IMR-90 (cell line): ENCODE results near the gene ODAD2. TPM values are rescaled to one million over a fixed set of nuclear protein-coding genes. Genes with fewer than 3 reads are reported as not detected.

Experiments
- ATAC-seq: fragments of 200-7000 bp; cut with Tn5 transposase; 2 replicates; pipeline ENCODE4 v1.9.1; 2020; ENCODE audit warnings: low read depth, mild to moderate bottlenecking, moderate library complexity
- BruUV-seq: library from RNA; stranded (reverse); fragments of 400-500 nt; replicated peaks from 2 replicates; lab custom pipeline; 2021; lab: Mats Ljungman, UMichigan
- CTCF ChIA-PET: fragments of 300-600 bp; formaldehyde crosslinking; extraction: SDS; loops from one replicate; lab custom pipeline; 2021; ENCODE audit warnings: antibody characterized with exemption; lab: Yijun Ruan, JAX
- POLR2A ChIA-PET: fragments of 300-600 bp; sonication (Branson Sonifier 250); formaldehyde crosslinking; loops from one replicate; lab custom pipeline; 2022; ENCODE audit warnings: antibody characterized with exemption; ENCODE audit not compliant: unreplicated experiment; lab: Charles Lee
- DNase-seq: peaks from one replicate; pipeline ENCODE4 v3.0.0; 2013
- H2AFZ ChIP-seq: replicated peaks from 2 replicates; pipeline ENCODE3; 2013; ENCODE audit warnings: low read length, mild to moderate bottlenecking; ENCODE audit not compliant: poor library complexity
- H2AK5ac ChIP-seq: 2 replicates; pipeline ENCODE4 v1.6.1; 2013; ENCODE audit warnings: low read depth, low read length, inconsistent platforms
- H2AK9ac ChIP-seq: replicated peaks from 2 replicates; pipeline ENCODE3; 2013; ENCODE audit warnings: mild to moderate bottlenecking, low read depth, low read length, moderate library complexity; ENCODE audit not compliant: poor library complexity
- H2BK120ac ChIP-seq: 2 replicates; pipeline ENCODE4 v1.6.1; 2013; ENCODE audit warnings: low read depth, low read length, inconsistent platforms
- H2BK15ac ChIP-seq: 3 replicates; pipeline ENCODE4 v1.6.1; 2013; ENCODE audit warnings: low read depth, low read length, inconsistent platforms
- H2BK20ac ChIP-seq: 2 replicates; pipeline ENCODE4 v1.6.1; 2013; ENCODE audit warnings: low read depth, mild to moderate bottlenecking, inconsistent platforms, low read length, moderate library complexity
- H2BK5ac ChIP-seq: 2 replicates; pipeline ENCODE4 v1.6.1; 2013; ENCODE audit warnings: mild to moderate bottlenecking, low read depth, low read length, inconsistent platforms; ENCODE audit not compliant: poor library complexity, severe bottlenecking
- H3K14ac ChIP-seq: replicated peaks from 2 replicates; pipeline ENCODE4 v1.6.1; 2013; ENCODE audit warnings: low read depth, low read length, inconsistent platforms
- H3K18ac ChIP-seq: 2 replicates; pipeline ENCODE4 v1.6.1; 2013; ENCODE audit warnings: low read depth, low read length, control low read depth
- H3K23ac ChIP-seq: 2 replicates; pipeline ENCODE4 v1.6.1; 2013; ENCODE audit warnings: low read depth, low read length, inconsistent platforms
- H3K27ac ChIP-seq: 2 replicates; pipeline ENCODE4 v1.5.1; 2013; ENCODE audit warnings: mild to moderate bottlenecking, control low read depth, low read length; ENCODE audit not compliant: insufficient read depth
- H3K27me3 ChIP-seq: 2 replicates; pipeline ENCODE4 v1.6.1; 2013; ENCODE audit warnings: low read length; ENCODE audit not compliant: control insufficient read depth, insufficient read depth
- H3K36me3 ChIP-seq: 2 replicates; pipeline ENCODE4 v1.6.1; 2013; ENCODE audit warnings: low read length, mixed read lengths; ENCODE audit not compliant: control insufficient read depth, insufficient read depth
- H3K4ac ChIP-seq: 2 replicates; pipeline ENCODE4 v1.6.1; 2013; ENCODE audit warnings: low read depth, low read length, inconsistent platforms
- H3K4me1 ChIP-seq: 2 replicates; pipeline ENCODE4 v1.6.1; 2013; ENCODE audit warnings: low read length, mixed read lengths; ENCODE audit not compliant: control insufficient read depth, insufficient read depth
- H3K4me2 ChIP-seq: 2 replicates; pipeline ENCODE4 v1.6.1; 2013; ENCODE audit warnings: low read depth, mild to moderate bottlenecking, control low read depth, low read length, moderate library complexity
- H3K4me3 ChIP-seq: 2 replicates; pipeline ENCODE4 v1.5.1; 2013; ENCODE audit warnings: low read depth, mild to moderate bottlenecking, control low read depth, low read length, moderate library complexity; ENCODE audit not compliant: insufficient read depth
- H3K56ac ChIP-seq: 2 replicates; pipeline ENCODE4 v1.6.1; 2013; ENCODE audit warnings: low read length, inconsistent platforms; ENCODE audit not compliant: insufficient read depth; ENCODE audit errors: extremely low read depth
- H3K79me1 ChIP-seq, 2 experiments: 2 replicates each; pipeline ENCODE4 v1.6.1; 2013; ENCODE audit warnings: low read length in 2 of 2, inconsistent platforms in 1 of 2, low read depth in 1 of 2
- H3K9ac ChIP-seq: 2 replicates; pipeline ENCODE4 v1.6.1; 2013; ENCODE audit warnings: low read depth, low read length, control low read depth
- H3K9me1 ChIP-seq: 2 replicates; pipeline ENCODE4 v1.6.1; 2013; ENCODE audit warnings: low read length, inconsistent platforms; ENCODE audit not compliant: insufficient read depth
- H3K9me3 ChIP-seq: 2 replicates; pipeline ENCODE4 v1.6.1; 2013; ENCODE audit warnings: low read length; ENCODE audit not compliant: control insufficient read depth, insufficient read depth
- H4K20me1 ChIP-seq: 2 replicates; pipeline ENCODE4 v1.6.1; 2013; ENCODE audit warnings: low read length, inconsistent platforms; ENCODE audit not compliant: insufficient read depth
- H4K5ac ChIP-seq: 2 replicates; pipeline ENCODE4 v1.6.1; 2013; ENCODE audit warnings: mild to moderate bottlenecking, low read depth, low read length, control low read depth
- H4K8ac ChIP-seq, 2 experiments: 2 replicates each; pipeline ENCODE4 v1.6.1; 2013; ENCODE audit warnings: low read depth in 2 of 2, low read length in 2 of 2, control low read depth in 1 of 2, inconsistent platforms in 1 of 2
- H4K91ac ChIP-seq: 2 replicates; pipeline ENCODE4 v1.6.1; 2013; ENCODE audit warnings: low read depth, low read length, inconsistent platforms; ENCODE audit not compliant: insufficient read depth
- BHLHE40 ChIP-seq: fragments of 150-350 bp; IDR thresholded peaks from 2 replicates; pipeline ENCODE4 v1.6.1; 2016; ENCODE audit warnings: mild to moderate bottlenecking, low read depth, low read length
- CEBPB ChIP-seq: IDR thresholded peaks from 2 replicates; pipeline ENCODE4 v1.6.1; 2012; ENCODE audit warnings: low read depth, low read length, improper control_type of control experiment
- FOS ChIP-seq: fragments of 150-350 bp; IDR thresholded peaks from 2 replicates; pipeline ENCODE4 v1.6.1; 2016; ENCODE audit warnings: low read depth, low read length
- MAFK ChIP-seq: IDR thresholded peaks from 2 replicates; pipeline ENCODE4 v1.6.1; 2012; ENCODE audit warnings: low read depth, low read length, improper control_type of control experiment
- MXI1 ChIP-seq: IDR thresholded peaks from 2 replicates; pipeline ENCODE4 v1.6.1; 2012; ENCODE audit warnings: low read depth, mild to moderate bottlenecking, low read length, moderate library complexity, borderline replicate concordance
- NFE2L2 ChIP-seq: fragments of 150-350 bp; IDR thresholded peaks from 2 replicates; pipeline ENCODE4 v1.6.1; 2016; ENCODE audit warnings: low read depth, mild to moderate bottlenecking, low read length
- POLR2A ChIP-seq: IDR thresholded peaks from 2 replicates; pipeline ENCODE4 v1.6.1; 2012; ENCODE audit warnings: mild to moderate bottlenecking, low read depth, low read length
- RAD21 ChIP-seq: IDR thresholded peaks from 2 replicates; pipeline ENCODE4 v1.6.1; 2012; ENCODE audit warnings: low read length, improper control_type of control experiment
- RFX5 ChIP-seq: IDR thresholded peaks from 2 replicates; pipeline ENCODE4 v1.8.0; 2012; ENCODE audit warnings: low read depth, mild to moderate bottlenecking, low read length, moderate library complexity
- SMC3 ChIP-seq: fragments of 150-350 bp; IDR thresholded peaks from 2 replicates; pipeline ENCODE4 v1.6.1; 2016; ENCODE audit warnings: low read depth, mild to moderate bottlenecking, antibody characterized with exemption, low read length, moderate library complexity
- WGBS, 2 experiments: methylation state at CpG; one replicate each; pipeline versions ENCODE4 v1.1.5 to v1.1.7; 2013; ENCODE audit warnings: missing lambda C conversion rate in 2 of 2; ENCODE audit not compliant: insufficient read length in 1 of 2; ENCODE audit errors: extremely low coverage in 2 of 2; 5-methylcytosine and 5-hydroxymethylcytosine counted together
- dilution Hi-C: fragments of 300-500 bp; cut with HindIII; formaldehyde crosslinking; loops from one replicate; pipeline ENCODE4 v1.14.3; 2018; ENCODE audit warnings: low sequenced_read_pairs; ENCODE audit not compliant: unreplicated experiment
- in situ Hi-C: fragments of 300-500 bp; cut with MboI; formaldehyde crosslinking; loops from 3 replicates; pipeline ENCODE4 v1.14.3; 2019; ENCODE audit warnings: low sequenced_read_pairs, inconsistent platforms, mixed read lengths
- intact Hi-C: fragments of 100-400 bp; cut with micrococcal nuclease; formaldehyde crosslinking; loops from 2 replicates; pipeline ENCODE4 v1.10.0; 2022
- polyA plus RNA-seq, 3 experiments: library from polyadenylated mRNA; depleted of rRNA; stranded (reverse); fragments of >200 nt; gene quantifications; 2 replicates each; pipeline ENCODE4 v1.2.3, GENCODE V29; 2012; ENCODE audit warnings: low replicate concordance in 1 of 3
- total RNA-seq: library from RNA; depleted of rRNA; stranded (reverse); fragments of >200 nt; gene quantifications from 2 replicates; pipeline ENCODE4 v1.2.3, GENCODE V29; 2012

Gene ODAD2
- total and polyA plus RNA-seq, 2 of the 4 experiments (the other 2 are of a cell fraction), result 0.53 to 0.72 TPM

GRCh38 chr10:27838901-27839300, 160.0 kb downstream of the ODAD2 start:
- ChIA-PET CTCF (no interaction called here), POLR2A (no interaction called here)
- Histone ChIP-seq H4K91ac (no peak overlapping the region), H3K18ac (no peak overlapping the region), H3K79me1 (no peaks in the 10 kb centered on the region), H3K9me1 (peaks cover 2% of the 10 kb centered on the region; the same call in 1 of the 2 replicates), H4K20me1 (no peaks in the 10 kb centered on the region), H3K9me3 (no peaks in the 10 kb centered on the region), H3K14ac (no peak overlapping the region), H3K36me3 (no peaks in the 10 kb centered on the region), H3K27ac (no peak overlapping the region), H2AFZ (no peak overlapping the region), H3K56ac (no peak overlapping the region), H3K4ac (no peak overlapping the region), H2AK9ac (no peak overlapping the region), H2AK5ac (no peak overlapping the region), H4K5ac (no peak overlapping the region), H3K9ac (no peak overlapping the region), H2BK20ac (no peak overlapping the region), H2BK15ac (no peak overlapping the region), H3K23ac (no peak overlapping the region), H3K4me3 (no peak overlapping the region), H3K4me1 (no peaks in the 10 kb centered on the region), H3K4me2 (no peak overlapping the region), H4K8ac (no peak overlapping the region), H2BK120ac (no peak overlapping the region), H2BK5ac (no peak overlapping the region), H3K27me3 (peaks cover 2% of the 10 kb centered on the region)
- ATAC-seq (no peak), DNase-seq (no peak)
- dilution Hi-C loops, result no loop called here
- intact Hi-C loops, result no loop called here
- WGBS, 2 experiments, result no CpG with 5 or more reads among the region's 8 CpGs
- BruUV-seq, result no TSS peak
- in situ Hi-C loops, result no loop called here
- TF ChIP-seq RAD21 (no peak), FOS (no peak), POLR2A (no peak), MXI1 (no peak), SMC3 (no peak), NFE2L2 (no peak), MAFK (no peak), CEBPB (no peak), BHLHE40 (no peak), RFX5 (no peak)
